Stimulated activated CD8-positive, alpha-beta memory T cell treated with anti-CD3 and anti-CD28 coated beads, Interleukin-4, amount 100 ng/mL, for 4 hours (primary cell): ENCODE results near the gene PTBP3.
"Not testable (repeated sequence)": the region's sequence is repeated elsewhere in the genome, so short reads cannot be mapped to it uniquely, and the experiment has no call there.

Experiments
- DNase-seq, 2 donors: peaks; one replicate each; pipeline ENCODE4 v3.0.0-alpha.2; 2020; ENCODE audit warnings: low read depth in 2 of 2, low spot score in 1 of 2

PTBP3 gene

GRCh38 chr9:112224401-112225289, 108.8 kb downstream of the PTBP3 start:
- no peak for DNase-seq

- DNase-seq, result no peak
These were observed 114.5 kb downstream of the PTBP3 start for GRCh38 chr9:112218908-112219307.

- DNase-seq, result no peak
These were observed 120.5 kb downstream of the PTBP3 start for GRCh38 chr9:112212926-112213325.

- no peak for DNase-seq
These were observed 126.0 kb downstream of the PTBP3 start for GRCh38 chr9:112207451-112207850.

- DNase-seq, result no peak
These were observed 129.9 kb downstream of the PTBP3 start for GRCh38 chr9:112203536-112203935.

GRCh38 chr9:112200711-112201110, 132.7 kb downstream of the PTBP3 start:
- no peak for DNase-seq

- DNase-seq, result no peak
These were observed 134.8 kb downstream of the PTBP3 start for GRCh38 chr9:112198646-112199045.

GRCh38 chr9:112194969-112195431, 138.4 kb downstream of the PTBP3 start:
- DNase-seq, result no peak

GRCh38 chr9:112193572-112194288, 139.7 kb downstream of the PTBP3 start:
- no peak for DNase-seq

GRCh38 chr9:112190320-112190719, 143.1 kb downstream of the PTBP3 start:
- DNase-seq, result not testable (repeated sequence)

- DNase-seq, result no peak
These were observed 144.5 kb downstream of the PTBP3 start for GRCh38 chr9:112188884-112189283.

GRCh38 chr9:112187404-112187803, 146.0 kb downstream of the PTBP3 start:
- DNase-seq, result no peak

GRCh38 chr9:112186695-112187094, 146.7 kb downstream of the PTBP3 start:
- no peak for DNase-seq

- DNase-seq, result no peak
These were observed 148.5 kb downstream of the PTBP3 start for GRCh38 chr9:112184946-112185345.

- DNase-seq, result no peak
These were observed 149.2 kb downstream of the PTBP3 start for GRCh38 chr9:112184221-112184620.

GRCh38 chr9:112180387-112180881, 153.0 kb downstream of the PTBP3 start:
- no peak for DNase-seq

- DNase-seq, result no peak
These were observed 153.6 kb downstream of the PTBP3 start for GRCh38 chr9:112179816-112180215.

GRCh38 chr9:112176524-112176923, 156.9 kb downstream of the PTBP3 start:
- DNase-seq, result no peak

- DNase-seq, result no peak
These were observed 157.6 kb downstream of the PTBP3 start for GRCh38 chr9:112175796-112176315.

GRCh38 chr9:112174965-112175795, 158.2 kb downstream of the PTBP3 start, which contains the start of gene SUSD1:
SUSD1 (minus strand) TSS chr9:112175297; CDS start chr9:112175235, 62 bp downstream.
- no peak for DNase-seq
